Right renal cortex interstitium (tissue), 3 donors: ENCODE data around the gene XPNPEP2. TPM values are rescaled to one million over a fixed set of nuclear protein-coding genes. Genes with fewer than 3 reads are reported as not detected.

ENCODE experiments used
- DNase-seq, 3 donors: peaks; one replicate each; pipeline ENCODE4 v3.0.0-alpha.2; 2013; ENCODE audit warnings: low read depth in 3 of 3, low spot score in 2 of 3
- polyA plus RNA-seq, 3 donors: library from polyadenylated mRNA; unstranded; fragments of 120-200 nt; gene quantifications; one replicate each; pipeline ENCODE4 v1.2.1, GENCODE V29; 2013; ENCODE audit not compliant: insufficient read length in 3 of 3

XPNPEP2 gene
- polyA plus RNA-seq, 3 donors: 53.7 to 101 (median 56.2) TPM

DNA sequence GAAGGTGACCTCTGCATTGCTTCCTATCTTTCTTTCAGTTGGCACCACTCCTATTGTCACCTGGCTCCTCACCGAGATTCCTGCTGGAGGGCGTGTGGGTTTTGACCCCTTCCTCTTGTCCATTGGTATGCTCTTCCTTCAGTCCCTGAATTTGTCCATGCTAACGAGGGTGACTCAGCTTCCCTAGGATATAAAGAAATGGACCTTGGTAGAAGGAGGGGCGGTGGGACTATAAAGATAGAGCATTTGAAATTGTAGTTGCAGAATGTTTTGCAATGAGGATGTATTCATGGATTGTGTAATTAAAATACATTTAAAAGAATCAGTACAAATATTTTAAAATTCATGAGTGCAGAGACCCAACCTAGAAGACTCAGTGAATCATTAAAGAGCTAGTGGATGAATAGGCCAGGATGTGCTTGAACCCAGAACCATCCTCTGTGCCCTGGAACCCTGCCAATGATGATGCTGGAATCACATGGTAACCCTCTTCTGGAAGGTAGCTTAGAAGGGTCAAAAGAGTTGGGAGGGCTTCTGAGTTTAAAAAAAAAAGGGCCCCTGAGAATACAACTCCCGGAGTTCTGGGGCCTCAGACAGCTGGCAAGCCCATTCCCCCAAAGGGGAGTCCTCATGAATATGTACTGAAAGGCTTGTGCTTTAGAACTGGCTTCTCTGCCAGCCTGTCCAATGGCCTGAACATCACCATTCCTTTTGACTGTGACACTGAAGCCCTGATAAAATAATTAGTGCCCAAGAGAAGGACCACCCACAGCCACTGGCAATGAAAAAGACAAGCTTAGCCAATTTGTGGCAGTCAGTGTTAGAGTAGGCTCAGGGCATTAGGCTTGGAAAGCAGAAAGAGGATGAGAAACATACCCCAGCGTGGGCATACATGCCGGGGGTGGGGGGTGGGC lies 8.0 kb downstream of the XPNPEP2 start:
- no peak for DNase-seq

DNA sequence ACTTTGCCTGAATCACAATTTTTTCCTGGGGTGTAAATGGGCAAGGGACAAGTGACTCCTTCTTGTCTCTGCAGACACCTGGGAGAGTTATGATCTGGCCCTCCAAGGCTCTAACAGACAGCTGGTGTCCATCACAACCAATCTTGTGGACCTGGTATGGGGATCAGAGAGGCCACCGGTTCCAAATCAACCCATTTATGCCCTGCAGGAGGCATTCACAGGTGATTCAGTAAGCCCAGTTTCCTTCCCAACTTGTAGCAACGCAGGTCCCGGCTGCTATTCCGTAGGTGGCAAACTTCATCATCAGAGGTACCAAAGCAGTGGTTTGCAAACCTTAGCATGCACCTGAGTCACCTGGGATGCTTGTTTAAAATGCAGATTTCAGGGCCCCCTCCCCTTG lies 8.8 kb downstream of the XPNPEP2 start:
- DNase-seq: no peak

DNA sequence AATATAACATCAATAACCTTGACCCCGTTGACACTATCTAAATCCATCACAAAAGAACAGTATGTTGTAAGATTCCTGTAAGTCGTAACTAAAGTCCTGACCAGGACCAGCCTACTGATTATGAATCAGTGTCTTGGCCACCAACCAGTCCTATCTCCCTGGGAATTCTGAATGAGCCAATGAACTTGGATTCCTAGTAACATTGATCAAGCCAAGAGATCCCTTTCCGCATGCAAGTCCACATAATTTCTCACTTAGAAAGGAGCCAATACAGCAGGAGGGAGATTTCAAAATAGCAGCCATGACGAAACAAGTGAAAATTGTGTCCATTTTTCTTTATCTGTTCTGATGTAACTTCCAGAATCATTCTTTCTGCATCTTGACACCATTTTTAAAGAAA lies 9.5 kb downstream of the XPNPEP2 start:
- DNase-seq: no peak

GRCh38 chrX:129749069-129749468 lies 10.3 kb downstream of the XPNPEP2 start:
- no peak for DNase-seq

DNA sequence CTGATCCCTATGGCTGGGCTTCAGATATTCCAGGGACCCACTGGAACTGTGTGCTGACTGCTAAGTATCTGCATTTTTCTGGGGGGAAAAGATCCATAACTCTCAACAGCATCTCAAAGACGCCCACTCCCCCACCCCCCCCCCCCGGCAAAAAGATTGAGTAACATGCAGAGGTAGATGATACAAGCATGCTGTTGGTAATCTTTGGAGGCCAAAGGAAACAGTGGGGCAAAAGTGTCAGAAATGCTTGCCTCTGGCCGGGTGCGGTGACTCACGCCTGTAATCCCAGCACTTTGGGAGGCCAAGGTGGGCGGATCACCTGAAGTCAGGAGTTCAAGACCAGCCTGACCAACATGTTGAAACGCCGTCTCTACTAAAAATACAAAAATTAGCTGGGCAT lies 12.2 kb downstream of the XPNPEP2 start:
- DNase-seq: no peak

- DNase-seq: no peak
These were observed 15.6 kb downstream of the XPNPEP2 start for GRCh38 chrX:129754056-129755024.

DNA sequence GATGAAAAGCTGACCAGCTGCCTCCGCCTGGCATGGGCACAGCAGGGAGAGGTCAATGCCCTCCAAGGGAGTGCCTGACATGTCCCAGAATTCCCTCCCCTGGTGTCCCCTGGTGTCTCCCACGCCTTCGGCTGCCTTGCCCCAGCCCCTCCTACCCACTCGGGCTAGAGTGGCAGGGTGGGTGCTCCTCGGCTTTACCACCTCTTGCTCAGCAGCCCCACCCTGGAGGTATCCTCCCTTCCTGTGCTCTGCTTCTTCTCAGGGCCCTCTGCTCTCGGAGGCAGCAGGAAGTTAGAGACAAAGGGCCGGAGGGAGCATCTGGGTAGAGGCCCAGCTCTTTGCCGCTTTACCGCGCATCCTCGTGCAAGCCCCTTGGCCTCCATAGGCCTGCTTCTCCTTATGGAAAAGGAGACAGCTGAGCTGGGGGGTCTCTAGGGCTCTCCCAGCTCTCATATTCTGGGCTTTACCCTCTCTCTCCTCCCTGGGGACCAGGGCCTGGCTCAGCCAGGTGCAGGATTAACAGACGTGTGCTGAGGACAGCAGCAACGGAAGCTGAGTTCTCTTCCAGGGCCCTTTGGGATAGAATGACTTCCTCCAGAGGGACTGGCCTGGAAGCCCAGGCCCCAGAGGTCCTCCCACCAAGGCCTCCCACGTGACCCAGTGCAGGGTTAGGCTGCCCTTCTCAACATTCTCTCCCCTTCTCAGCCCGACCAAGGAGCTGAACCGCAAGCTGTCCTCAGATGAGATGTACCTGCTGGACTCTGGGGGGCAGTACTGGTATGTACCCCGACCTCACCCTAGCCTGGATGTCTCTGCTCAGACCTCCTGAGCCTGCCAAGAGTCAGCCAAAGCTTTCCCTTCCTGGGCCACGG lies 17.2 kb downstream of the XPNPEP2 start:
- no peak for DNase-seq

DNA sequence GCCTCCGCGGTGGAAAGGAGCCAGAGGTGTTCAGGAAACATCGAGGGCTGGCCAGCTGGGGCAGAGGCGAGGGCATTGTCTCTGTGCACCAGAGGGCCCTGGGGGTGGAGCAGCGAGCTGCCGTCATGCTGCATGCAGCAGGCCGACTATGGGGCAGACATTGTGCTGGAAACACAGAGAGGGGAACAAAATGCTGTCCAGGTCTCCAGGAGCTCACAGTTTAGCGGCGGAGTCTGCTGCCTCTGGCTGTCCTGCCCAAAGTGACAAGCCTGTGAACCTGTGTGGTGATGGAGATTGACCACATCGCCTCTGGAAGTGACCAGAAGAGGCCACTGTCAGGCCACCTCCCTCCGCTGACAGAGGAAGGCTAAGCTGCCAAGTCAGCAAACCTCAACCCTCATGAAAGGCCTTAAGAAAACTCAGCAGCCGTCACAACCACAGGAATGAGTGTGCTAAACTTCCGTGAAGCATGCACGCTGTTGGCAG lies 20.8 kb downstream of the XPNPEP2 start:
- DNase-seq: no peak

- DNase-seq: no peak
These were observed 21.4 kb downstream of the XPNPEP2 start for GRCh38 chrX:129760155-129760554.

DNA sequence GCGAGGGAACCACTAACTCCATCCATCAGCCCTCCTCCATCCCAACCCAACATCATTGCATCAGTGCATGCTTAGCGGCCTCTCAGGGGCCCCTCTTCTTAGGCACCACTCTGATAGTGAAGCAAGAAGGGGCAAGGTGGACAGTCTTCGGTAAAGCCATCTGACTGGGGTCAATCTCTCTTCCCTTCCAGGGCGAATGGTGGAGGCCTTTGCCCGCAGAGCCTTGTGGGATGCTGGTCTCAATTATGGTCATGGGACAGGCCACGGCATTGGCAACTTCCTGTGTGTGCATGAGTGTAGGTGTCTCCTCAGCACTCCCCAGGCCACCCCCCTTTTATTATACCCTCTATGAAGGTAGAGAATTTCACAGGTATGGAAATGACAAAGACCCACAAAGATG lies 22.2 kb downstream of the XPNPEP2 start:
- no peak for DNase-seq

GRCh38 chrX:129761596-129761995 lies 22.8 kb downstream of the XPNPEP2 start:
- no peak for DNase-seq

GRCh38 chrX:129762448-129762847 lies 23.7 kb downstream of the XPNPEP2 start:
- no peak for DNase-seq

DNA sequence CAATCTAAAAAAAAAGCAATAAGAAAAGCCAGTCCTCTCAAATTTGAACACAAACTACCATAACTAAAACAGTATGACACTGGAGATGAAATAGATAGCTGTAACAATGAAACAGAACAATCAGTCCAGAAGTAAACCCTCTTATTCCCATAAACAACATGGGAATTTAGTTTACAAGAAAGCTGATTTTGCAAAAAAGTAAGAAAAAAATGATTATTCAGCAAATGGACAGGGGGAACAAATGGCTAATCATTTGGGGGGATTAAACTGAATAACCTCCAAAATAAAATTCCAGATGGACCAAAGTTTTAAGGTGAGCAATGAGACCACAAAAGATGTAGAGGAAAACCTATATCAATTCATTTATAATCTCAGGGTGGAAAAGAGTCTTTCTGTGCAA lies 24.9 kb downstream of the XPNPEP2 start:
- DNase-seq: no peak

DNA sequence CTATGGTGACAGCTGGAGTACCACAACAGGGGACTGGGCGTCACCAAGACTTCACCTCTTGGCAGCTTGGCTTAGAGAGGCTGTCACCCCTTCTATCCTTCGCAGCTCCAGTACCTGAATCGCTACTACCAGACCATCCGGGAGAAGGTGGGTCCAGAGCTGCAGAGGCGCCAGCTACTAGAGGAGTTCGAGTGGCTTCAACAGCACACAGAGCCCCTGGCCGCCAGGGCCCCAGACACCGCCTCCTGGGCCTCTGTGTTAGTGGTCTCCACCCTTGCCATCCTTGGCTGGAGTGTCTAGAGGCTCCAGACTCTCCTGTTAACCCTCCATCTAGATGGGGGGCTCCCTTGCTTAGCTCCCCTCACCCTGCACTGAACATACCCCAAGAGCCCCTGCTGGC lies 29.4 kb downstream of the XPNPEP2 start:
- DNase-seq: no peak

DNA sequence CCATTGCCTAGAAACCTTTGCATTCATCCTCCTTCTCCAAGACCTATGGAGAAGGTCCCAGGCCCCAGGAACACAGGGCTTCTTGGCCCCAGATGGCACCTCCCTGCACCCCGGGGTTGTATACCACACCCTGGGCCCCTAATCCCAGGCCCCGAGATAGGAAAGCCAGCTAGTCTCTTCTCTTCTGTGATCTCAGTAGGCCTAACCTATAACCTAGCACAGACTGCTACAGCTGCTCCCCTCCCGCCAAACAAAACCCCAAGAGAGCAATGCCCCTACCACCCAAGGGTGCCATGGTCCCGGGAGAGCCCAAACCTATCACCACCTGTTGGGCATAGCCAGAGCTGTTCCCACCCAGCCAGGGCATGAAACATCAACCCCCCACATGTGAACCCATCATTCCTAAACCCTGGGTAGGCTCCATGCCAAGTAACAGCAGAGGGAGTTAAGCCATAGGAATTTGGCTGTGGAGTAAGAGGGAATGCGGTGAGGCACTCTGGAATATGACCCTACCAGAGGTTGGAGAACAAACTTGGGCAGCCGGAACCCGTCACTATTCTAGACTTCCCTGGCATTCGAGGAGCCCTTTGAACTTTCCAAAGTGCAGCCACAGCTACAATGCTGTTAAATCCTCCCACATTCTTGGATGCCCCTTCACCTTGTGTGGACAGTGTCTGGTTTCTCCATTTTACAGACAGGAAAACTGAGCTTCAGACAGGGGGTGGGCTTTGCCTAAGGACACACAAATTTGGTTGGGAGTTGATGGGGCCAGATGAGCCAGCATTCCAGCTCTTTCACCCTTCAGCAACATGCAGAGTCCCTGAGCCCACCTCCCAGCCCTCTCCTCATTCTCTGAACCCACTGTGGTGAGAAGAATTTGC lies 30.0 kb downstream of the XPNPEP2 start:
- DNase-seq: no peak

GRCh38 chrX:129769467-129770154 lies 30.8 kb downstream of the XPNPEP2 start:
- DNase-seq: no peak

GRCh38 chrX:129771266-129771995 lies 32.7 kb downstream of the XPNPEP2 start:
- DNase-seq: no peak

DNA sequence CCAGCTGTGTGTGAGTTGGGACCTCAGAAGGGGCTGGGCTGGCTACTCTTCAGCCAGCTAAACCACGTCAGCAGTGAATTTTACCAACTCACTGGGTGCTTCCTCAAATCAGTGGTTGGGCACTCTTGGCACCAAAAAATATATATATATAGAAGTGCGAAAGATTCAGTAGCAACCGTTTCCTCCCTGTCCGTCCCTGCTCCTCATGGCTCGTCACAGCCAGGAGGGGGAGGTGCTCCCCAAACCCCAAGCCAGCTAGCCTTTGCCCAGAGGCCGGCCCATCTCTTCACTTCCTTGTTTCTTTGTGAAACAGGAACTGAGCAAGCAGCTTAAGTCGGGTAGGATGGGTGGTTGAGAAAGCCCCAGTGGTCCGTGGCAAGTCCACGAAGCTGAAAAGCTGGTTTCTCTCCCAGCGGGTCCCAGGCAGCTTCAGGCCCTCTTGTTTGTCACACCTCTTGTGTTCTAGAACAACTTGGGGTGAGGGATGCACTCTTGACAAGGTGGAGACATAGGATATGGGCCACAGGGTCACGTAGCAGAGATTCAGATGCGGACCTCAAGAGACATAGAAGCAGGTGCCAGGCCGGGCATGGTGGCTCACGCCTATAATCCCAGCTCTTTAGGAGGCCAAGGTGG lies 34.1 kb downstream of the XPNPEP2 start:
- DNase-seq: no peak
